ENCODE measurements around the gene CAMTA1. TPM values are rescaled to one million over a fixed set of nuclear protein-coding genes. Genes with fewer than 3 reads are reported as not detected.

The CAMTA1 gene
- polyA plus RNA-seq, 1 donor (not counting 4 experiments of a cell fraction or from before 2014, with no cell fraction given): 51.4 TPM

DNA sequence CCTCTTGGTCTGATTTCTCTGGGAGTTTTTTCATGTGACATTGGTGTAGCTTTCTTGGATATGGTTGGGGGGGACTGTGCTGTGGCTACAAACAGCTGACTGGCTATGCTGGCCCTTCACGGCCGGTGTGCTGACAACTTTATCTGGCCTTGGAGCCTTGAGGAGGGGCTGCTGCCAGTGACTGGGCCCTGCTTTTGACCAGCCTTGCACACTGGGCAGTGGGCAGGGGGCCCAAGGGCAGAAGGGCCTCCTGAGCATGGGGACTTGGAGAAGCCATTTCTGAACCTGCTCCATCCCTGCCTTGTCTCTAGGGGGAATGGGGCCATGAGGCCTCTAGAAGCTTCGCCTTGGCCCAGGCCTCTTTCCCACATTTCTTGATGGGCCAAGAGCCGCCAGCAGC, 139.6 kb downstream of the CAMTA1 start:
- Histone ChIP-seq H3K4me2 (ENCODE audit: control insufficient read depth, extremely low read depth, insufficient read depth, low read depth, low read length) (no peak overlapping the region), H3K4me3 (ENCODE audit: control insufficient read depth in 2 of 3, extremely low read depth in 1 of 3, insufficient read depth in 2 of 3, low read depth in 1 of 3, low read length in 3 of 3) (no peak overlapping the region), H4K20me1 (ENCODE audit: control insufficient read depth, extremely low read depth, insufficient read depth, low read length) (no peaks in the 10 kb centered on the region), H3K79me2 (ENCODE audit: control insufficient read depth, insufficient read depth, low read length) (no peaks in the 10 kb centered on the region), H3K27me3 (ENCODE audit: control insufficient read depth, extremely low read depth, insufficient read depth, low read length) (peaks cover 11% of the 10 kb centered on the region), H2AFZ (ENCODE audit: control insufficient read depth, low read length) (no peak overlapping the region), H3K9me3 (ENCODE audit: control insufficient read depth, low read depth, low read length) (no peaks in the 10 kb centered on the region), H3K36me3 (ENCODE audit: control insufficient read depth in 2 of 2, extremely low read depth in 1 of 2, insufficient read depth in 2 of 2, low read length in 2 of 2) (no peaks in the 10 kb centered on the region), H3K4me1 (ENCODE audit: control insufficient read depth, extremely low read depth, insufficient read depth, low read length) (peaks cover 9% of the 10 kb centered on the region), H3K27ac (ENCODE audit: control insufficient read depth, insufficient read depth, low read length) (no peak overlapping the region), H3K9me1 (ENCODE audit: control insufficient read depth, extremely low read depth, insufficient read depth, low read length) (no peaks in the 10 kb centered on the region), H3K9ac (ENCODE audit: control insufficient read depth, extremely low read depth, insufficient read depth, low read length) (no peak overlapping the region)
- FAIRE-seq: no peak
- no peak for TF ChIP-seq EZH2 (IDR thresholded peaks at IDR 0.05; ENCODE audit: low read length)
- TF ChIP-seq, protein P1, sequence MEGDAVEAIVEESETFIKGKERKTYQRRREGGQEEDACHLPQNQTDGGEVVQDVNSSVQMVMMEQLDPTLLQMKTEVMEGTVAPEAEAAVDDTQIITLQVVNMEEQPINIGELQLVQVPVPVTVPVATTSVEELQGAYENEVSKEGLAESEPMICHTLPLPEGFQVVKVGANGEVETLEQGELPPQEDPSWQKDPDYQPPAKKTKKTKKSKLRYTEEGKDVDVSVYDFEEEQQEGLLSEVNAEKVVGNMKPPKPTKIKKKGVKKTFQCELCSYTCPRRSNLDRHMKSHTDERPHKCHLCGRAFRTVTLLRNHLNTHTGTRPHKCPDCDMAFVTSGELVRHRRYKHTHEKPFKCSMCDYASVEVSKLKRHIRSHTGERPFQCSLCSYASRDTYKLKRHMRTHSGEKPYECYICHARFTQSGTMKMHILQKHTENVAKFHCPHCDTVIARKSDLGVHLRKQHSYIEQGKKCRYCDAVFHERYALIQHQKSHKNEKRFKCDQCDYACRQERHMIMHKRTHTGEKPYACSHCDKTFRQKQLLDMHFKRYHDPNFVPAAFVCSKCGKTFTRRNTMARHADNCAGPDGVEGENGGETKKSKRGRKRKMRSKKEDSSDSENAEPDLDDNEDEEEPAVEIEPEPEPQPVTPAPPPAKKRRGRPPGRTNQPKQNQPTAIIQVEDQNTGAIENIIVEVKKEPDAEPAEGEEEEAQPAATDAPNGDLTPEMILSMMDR (optimal IDR thresholded peaks at IDR 0.05 in 1 of 3, IDR thresholded peaks at IDR 0.05 in 1 of 3, conservative IDR thresholded peaks at IDR 0.05 in 1 of 3; ENCODE audit: extremely low read depth in 1 of 3, insufficient read depth in 2 of 3, low read length in 3 of 3): no peak
- DNase-seq (ENCODE audit: low read depth, low spot score): no peak
- dilution Hi-C loops (cut with MboI; ENCODE audit: extremely low pct_ligation_motif_present, low sequenced_read_pairs): no loop called here

DNA sequence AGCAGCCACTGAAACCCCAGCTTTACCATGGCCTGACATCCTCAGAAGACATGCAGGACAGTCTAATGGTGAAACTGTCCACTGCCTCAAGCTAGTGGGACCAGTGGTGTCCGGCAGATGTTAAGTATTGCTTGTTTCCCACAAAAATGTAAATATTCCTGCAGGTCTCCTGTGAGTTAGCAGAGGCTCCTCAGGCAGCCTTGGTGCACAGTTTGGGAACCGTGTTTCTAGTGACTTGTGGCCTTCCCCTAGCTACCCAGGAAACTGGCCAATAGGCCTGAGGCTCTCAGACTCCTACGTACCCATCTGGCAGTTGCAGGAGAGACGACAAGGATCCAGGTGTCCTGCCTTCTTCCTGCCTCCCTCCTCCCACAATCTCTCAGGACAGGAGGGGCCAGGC, 142.4 kb downstream of the CAMTA1 start:
- Histone ChIP-seq H3K36me3 (ENCODE audit: control insufficient read depth in 2 of 2, extremely low read depth in 1 of 2, insufficient read depth in 2 of 2, low read length in 2 of 2) (no peaks in the 10 kb centered on the region), H3K79me2 (ENCODE audit: control insufficient read depth, insufficient read depth, low read length) (no peaks in the 10 kb centered on the region), H3K27me3 (ENCODE audit: control insufficient read depth, extremely low read depth, insufficient read depth, low read length) (peaks cover 11% of the 10 kb centered on the region), H3K9me3 (ENCODE audit: control insufficient read depth, low read depth, low read length) (no peaks in the 10 kb centered on the region), H3K4me3 (ENCODE audit: control insufficient read depth in 2 of 3, extremely low read depth in 1 of 3, insufficient read depth in 2 of 3, low read depth in 1 of 3, low read length in 3 of 3) (no peak overlapping the region), H3K9ac (ENCODE audit: control insufficient read depth, extremely low read depth, insufficient read depth, low read length) (no peak overlapping the region), H3K9me1 (ENCODE audit: control insufficient read depth, extremely low read depth, insufficient read depth, low read length) (no peaks in the 10 kb centered on the region), H3K4me1 (ENCODE audit: control insufficient read depth, extremely low read depth, insufficient read depth, low read length) (peaks cover 4% of the 10 kb centered on the region), H3K27ac (ENCODE audit: control insufficient read depth, insufficient read depth, low read length) (no peak overlapping the region), H4K20me1 (ENCODE audit: control insufficient read depth, extremely low read depth, insufficient read depth, low read length) (no peaks in the 10 kb centered on the region), H3K4me2 (ENCODE audit: control insufficient read depth, extremely low read depth, insufficient read depth, low read depth, low read length) (no peak overlapping the region), H2AFZ (ENCODE audit: control insufficient read depth, low read length) (no peak overlapping the region)
- FAIRE-seq (no peak), DNase-seq (ENCODE audit: low read depth, low spot score) (no peak)
- dilution Hi-C loops (cut with MboI; ENCODE audit: extremely low pct_ligation_motif_present, low sequenced_read_pairs): no loop called here
- TF ChIP-seq EZH2 (IDR thresholded peaks at IDR 0.05; ENCODE audit: low read length): no peak
- TF ChIP-seq, protein P1 (optimal IDR thresholded peaks at IDR 0.05 in 1 of 3, IDR thresholded peaks at IDR 0.05 in 1 of 3, conservative IDR thresholded peaks at IDR 0.05 in 1 of 3; ENCODE audit: extremely low read depth in 1 of 3, insufficient read depth in 2 of 3, low read length in 3 of 3): no peak

Data from keratinocyte (primary cell).